MM.1S (cell line): ENCODE results near the gene ZNF791.

Experiments used
- EZH2 ChIP-seq: fragments of 300-600 bp; sonication (generic); optimal IDR thresholded peaks from 2 replicates; pipeline ENCODE3; 2017; ENCODE audit warnings: low read depth, mild to moderate bottlenecking, antibody characterized with exemption, low read length, mixed read lengths
- TF ChIP-seq, protein P1 (sequence below): fragments of 300-600 bp; sonication (generic); IDR thresholded peaks from 2 replicates; pipeline ENCODE4 v1.5.1; 2016; ENCODE audit warnings: antibody characterized with exemption, low read length, mixed read lengths

DNA sequence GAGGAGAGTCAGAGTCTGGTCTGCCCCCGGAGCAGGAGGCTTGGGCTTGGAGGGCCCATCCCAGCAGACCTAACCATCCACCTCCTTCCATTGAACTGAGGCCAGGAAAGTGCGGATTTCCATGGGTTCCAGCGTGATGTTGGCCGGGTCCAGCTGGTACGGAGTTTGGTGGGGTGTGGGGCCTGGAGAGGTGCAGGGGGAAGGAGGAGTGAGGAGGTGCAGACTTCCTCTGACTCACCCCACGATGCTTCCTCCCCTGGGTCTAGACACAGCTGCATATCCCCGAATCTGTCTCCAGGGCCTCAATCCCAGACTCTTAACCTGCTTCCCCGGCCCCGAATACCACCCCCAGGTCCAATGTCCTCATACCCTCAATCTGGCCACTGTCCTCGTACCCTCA, 35.8 kb downstream of the ZNF791 start:
- TF ChIP-seq, protein P1, sequence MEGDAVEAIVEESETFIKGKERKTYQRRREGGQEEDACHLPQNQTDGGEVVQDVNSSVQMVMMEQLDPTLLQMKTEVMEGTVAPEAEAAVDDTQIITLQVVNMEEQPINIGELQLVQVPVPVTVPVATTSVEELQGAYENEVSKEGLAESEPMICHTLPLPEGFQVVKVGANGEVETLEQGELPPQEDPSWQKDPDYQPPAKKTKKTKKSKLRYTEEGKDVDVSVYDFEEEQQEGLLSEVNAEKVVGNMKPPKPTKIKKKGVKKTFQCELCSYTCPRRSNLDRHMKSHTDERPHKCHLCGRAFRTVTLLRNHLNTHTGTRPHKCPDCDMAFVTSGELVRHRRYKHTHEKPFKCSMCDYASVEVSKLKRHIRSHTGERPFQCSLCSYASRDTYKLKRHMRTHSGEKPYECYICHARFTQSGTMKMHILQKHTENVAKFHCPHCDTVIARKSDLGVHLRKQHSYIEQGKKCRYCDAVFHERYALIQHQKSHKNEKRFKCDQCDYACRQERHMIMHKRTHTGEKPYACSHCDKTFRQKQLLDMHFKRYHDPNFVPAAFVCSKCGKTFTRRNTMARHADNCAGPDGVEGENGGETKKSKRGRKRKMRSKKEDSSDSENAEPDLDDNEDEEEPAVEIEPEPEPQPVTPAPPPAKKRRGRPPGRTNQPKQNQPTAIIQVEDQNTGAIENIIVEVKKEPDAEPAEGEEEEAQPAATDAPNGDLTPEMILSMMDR, result no peak
- TF ChIP-seq EZH2, result no peak
